NCI-H1694 treated with DMSO at 0.1 percent for 48 hours (cell line): Measurements from ENCODE around the gene UTS2.

Experiments used
- DNase-seq: peaks from one replicate; lab custom pipeline; 2025; lab: John Stamatoyannopoulos, UW

The UTS2 gene

GRCh38 chr1:7852804-7853683, at the start of gene UTS2:
Gene UTS2, minus strand, starts transcription at chr1:7853065. Its CDS starts 62 bp downstream, at chr1:7853003.
- DNase-seq, result no peak

DNA sequence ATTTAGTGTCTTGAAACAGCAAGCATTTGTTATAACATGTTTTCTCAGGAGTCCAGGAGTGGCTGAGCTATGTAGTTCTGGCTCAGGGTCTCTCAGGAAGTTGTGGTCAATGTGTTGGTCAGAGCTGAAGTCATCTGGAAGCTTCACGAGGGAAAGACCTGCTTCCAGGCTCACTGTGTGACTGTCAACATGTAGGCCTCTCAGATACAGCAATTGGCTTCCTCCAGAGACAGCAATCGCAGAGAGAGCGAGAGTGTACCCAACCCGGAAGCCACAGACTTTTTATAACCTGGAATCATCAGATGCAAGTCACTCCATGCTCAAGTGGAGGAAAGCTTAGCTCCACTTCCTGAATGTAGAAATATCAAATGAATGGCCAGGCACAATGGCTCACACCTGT, 46.9 kb upstream of the UTS2 start:
- no peak for DNase-seq

- no peak for DNase-seq
These were observed 46.1 kb upstream of the UTS2 start for GRCh38 chr1:7898962-7899361.

GRCh38 chr1:7896994-7897393, 44.1 kb upstream of the UTS2 start:
- DNase-seq, result no peak

GRCh38 chr1:7893529-7894180, 40.8 kb upstream of the UTS2 start:
- DNase-seq, result no peak

DNA sequence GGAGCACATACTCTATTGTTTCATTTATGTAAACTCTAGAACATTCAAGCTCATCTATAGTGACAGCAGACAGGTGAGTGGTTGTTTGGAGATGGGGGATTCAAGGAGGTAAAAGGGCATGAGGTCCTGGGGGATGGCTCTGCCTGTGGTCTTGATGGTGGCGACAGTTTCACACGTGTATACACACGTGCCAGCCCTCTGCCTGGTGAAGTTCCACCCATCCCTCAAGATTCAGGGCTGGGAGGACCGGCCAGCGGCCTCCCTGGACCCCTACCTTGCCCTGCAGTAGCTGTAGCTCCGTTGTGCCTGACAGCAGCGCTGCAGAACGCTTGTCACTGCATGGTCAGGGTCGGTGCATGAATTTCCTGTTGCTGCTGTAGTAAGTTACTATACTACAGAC, 38.9 kb upstream of the UTS2 start:
- no peak for DNase-seq

GRCh38 chr1:7890853-7891252, 38.0 kb upstream of the UTS2 start:
- no peak for DNase-seq

- DNase-seq, result no peak
These were observed 35.6 kb upstream of the UTS2 start for GRCh38 chr1:7888248-7889081.

- no peak for DNase-seq
These were observed 33.5 kb upstream of the UTS2 start for GRCh38 chr1:7886405-7886745.

DNA sequence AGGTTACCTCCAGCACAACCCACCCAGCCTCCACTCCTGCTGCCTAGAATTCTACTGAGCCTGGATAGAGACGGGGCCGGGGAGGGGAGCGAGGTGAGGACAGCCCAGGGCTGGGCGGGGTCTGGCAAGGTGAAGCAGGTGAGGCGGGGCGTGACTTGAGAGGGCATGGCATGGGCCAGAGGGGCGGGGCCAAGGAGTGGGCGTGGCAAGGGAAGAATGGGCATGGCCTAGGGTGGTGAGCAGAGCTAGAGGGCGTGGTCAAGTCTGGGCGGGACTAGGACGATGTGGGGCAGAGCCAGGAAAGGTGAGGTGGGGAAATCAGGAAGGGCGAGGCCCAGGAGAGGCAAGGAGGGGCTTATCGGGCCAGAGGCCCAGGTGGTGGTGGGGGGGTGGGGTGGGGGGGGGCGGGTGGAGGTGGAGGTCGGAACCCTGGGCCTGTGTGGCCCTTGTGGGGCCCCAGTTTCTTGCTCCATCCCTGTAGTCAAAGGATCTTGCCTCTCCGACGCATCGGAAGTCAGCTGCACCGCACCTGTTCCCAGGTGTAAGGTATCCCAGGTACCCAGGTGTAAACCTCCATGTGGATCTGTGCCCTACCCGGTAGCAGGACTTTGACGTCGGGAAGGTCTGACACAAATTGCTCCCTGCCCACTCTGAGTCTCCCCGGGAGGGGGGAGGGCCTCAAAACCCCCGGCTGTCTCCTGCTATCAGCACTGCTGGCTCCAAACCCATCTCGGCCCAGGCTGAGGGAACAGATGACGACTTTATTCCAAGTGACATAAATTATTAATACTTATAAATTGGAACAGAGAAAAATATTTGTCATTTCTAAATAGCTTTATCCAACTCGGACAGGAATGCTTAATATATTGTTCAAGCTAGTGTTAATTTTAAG, 32.9 kb upstream of the UTS2 start:
- no peak for DNase-seq

- DNase-seq, result no peak
These were observed 31.9 kb upstream of the UTS2 start for GRCh38 chr1:7884757-7885156.

DNA sequence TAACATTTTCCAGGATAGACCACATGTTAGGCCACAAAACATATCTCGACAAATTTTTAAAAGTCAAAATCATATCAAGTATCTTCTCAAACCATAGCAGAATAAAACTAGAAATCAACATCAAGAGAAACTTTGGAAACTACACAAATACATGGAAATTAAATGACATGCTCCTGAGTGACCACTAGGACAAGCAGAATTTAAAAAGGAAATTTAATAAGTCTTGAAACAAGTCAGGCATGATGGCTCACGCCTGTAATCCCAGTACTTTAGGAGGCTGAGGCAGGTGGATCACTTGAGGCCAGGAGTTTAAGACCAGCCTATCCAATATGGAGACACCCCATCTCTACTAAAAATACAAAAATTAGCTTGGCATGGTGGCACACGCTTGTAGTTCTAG, 26.4 kb upstream of the UTS2 start:
- DNase-seq, result no peak

GRCh38 chr1:7878027-7878426, 25.2 kb upstream of the UTS2 start:
- DNase-seq, result no peak

GRCh38 chr1:7873801-7874795, 21.2 kb upstream of the UTS2 start:
- DNase-seq, result no peak

GRCh38 chr1:7871136-7871535, 18.3 kb upstream of the UTS2 start:
- no peak for DNase-seq

GRCh38 chr1:7869136-7869920, 16.5 kb upstream of the UTS2 start:
- no peak for DNase-seq

DNA sequence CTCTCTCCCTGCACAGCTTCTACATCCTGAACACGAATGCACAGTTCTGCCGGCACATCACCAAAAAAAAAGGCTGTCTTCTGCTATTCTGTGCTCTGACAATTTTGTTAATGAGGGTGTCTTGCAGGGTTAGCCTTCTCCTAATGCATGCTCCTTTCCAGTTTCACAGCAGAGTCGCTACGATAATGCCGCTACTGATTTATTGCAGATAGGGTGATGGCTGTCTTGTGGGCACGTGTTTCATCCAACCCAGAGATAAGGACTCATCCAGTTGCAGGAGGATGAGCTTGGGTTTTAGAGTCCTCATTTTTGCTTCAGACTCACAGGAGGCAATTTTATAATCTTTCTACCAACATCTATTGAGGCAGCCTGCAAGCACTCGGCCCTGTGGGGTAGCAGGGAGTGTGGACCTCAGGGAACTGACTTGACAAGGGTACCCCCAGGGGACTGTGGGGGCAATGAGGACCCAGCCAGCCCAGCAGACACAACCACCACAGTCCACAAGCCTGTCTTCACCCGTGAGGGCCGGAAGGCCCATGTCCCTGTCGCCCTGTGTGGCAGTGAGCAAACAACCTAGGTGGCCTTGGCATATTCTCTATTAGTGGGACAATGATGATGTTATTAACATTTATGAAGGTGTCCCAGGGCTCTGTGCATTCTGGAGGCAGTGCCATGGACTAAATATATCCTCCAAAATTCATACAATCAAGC, 15.4 kb upstream of the UTS2 start:
- no peak for DNase-seq

- no peak for DNase-seq
These were observed 13.1 kb upstream of the UTS2 start for GRCh38 chr1:7865978-7866377.

DNA sequence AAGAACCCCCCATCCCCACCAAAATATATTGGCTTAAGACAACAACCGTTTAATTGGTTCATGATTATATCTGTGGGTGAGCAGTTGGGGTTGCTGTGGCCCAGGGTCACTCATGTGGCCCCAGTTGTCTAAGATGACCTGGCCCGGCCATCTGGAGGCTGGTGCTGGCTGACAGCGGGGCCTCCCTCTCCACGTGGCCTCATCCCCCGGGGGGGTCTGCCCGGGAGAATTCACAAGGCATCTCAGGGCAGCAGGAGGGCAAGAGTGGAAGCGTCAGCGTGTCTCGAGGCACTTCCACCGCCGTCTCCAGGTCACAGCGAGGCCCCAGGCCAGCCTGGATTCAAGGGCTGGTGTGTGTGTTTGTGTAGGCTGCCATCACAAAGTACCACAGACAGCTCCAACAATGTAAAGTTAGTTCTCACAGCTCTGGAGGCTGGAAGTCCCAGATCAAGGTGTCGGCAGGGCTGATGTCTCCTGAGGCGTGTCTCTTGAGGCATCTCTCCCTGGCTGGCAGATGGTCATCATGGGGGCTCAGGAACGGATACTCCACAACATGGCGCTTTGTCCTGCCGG, 11.0 kb upstream of the UTS2 start:
- DNase-seq, result no peak
